AG04450 (cell line): ENCODE results near the gene RBP3. TPM values are rescaled to one million over a fixed set of nuclear protein-coding genes. Genes with fewer than 3 reads are reported as not detected.

Experiments used
- CTCF ChIA-PET: fragments of 300-600, 350-600 bp; formaldehyde crosslinking; extraction: SDS; loops from one replicate; lab custom pipeline; 2022; ENCODE audit warnings: antibody characterized with exemption, inconsistent platforms; lab: Charles Lee
- POLR2A ChIA-PET: fragments of 350-600 bp; formaldehyde crosslinking; extraction: SDS; loops from one replicate; lab custom pipeline; 2021; ENCODE audit warnings: antibody characterized with exemption, inconsistent platforms; lab: Yijun Ruan, JAX
- DNase-seq: peaks from one replicate; pipeline ENCODE4 v3.0.0-alpha.2; 2011; ENCODE audit warnings: low read depth, low spot score
- H3K27ac ChIP-seq: one replicate; pipeline ENCODE4 v1.5.1; 2012; ENCODE audit warnings: low read depth, low read length, control low read depth
- H3K27me3 ChIP-seq: one replicate; pipeline ENCODE4 v1.6.0; 2012; ENCODE audit warnings: low read length; ENCODE audit not compliant: control insufficient read depth, insufficient read depth
- H3K4me3 ChIP-seq: 2 replicates; pipeline ENCODE4 v1.5.1; 2011; ENCODE audit warnings: mild to moderate bottlenecking, low read depth, low read length, control low read depth
- H3K9me3 ChIP-seq: 2 replicates; pipeline ENCODE4 v1.5.1; 2012; ENCODE audit warnings: low read length; ENCODE audit not compliant: control insufficient read depth, insufficient read depth
- polyA plus RNA-seq: library from polyadenylated mRNA; depleted of rRNA; stranded (reverse); fragments of >200 nt; gene quantifications from 2 replicates; pipeline ENCODE4 v1.2.3, GENCODE V29; 2011
- TF ChIP-seq, protein P1 (sequence below): IDR thresholded peaks from 2 replicates; pipeline ENCODE4 v1.5.1; 2011; ENCODE audit warnings: low read depth, low read length, control low read depth, inconsistent platforms

The RBP3 gene
- polyA plus RNA-seq, 1 experiment: not detected

DNA sequence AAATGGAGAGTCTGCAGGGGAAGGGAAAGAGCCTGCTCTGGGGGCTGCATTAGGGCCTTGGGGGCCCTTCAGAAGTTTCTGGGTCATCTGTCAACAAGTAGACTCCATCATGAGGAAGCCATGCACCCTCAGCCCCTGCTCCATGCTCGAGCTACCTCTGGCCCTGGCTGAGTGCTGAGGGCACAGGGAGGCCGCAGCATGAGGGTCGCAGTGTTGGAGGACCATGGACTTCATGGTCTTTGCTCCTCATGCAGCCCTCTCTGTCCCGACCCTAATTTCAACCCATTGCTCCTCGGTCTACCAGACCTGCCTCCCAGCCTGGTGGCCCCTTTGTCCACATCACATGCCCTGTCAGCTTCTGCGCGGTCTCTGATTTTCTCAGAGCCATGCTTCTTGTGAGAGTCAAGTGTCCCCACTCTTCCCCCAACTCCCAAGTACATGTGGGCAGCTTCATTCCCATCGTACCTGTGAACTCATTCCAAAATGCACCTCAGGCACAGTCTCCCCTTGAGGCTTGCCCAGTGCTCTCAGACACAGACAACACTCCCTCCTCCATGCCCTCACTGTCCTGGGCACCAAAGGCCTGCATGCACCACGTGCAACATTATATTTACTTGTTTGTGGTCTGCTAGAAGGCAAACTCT, 21.2 kb downstream of the RBP3 start:
- TF ChIP-seq, protein P1, sequence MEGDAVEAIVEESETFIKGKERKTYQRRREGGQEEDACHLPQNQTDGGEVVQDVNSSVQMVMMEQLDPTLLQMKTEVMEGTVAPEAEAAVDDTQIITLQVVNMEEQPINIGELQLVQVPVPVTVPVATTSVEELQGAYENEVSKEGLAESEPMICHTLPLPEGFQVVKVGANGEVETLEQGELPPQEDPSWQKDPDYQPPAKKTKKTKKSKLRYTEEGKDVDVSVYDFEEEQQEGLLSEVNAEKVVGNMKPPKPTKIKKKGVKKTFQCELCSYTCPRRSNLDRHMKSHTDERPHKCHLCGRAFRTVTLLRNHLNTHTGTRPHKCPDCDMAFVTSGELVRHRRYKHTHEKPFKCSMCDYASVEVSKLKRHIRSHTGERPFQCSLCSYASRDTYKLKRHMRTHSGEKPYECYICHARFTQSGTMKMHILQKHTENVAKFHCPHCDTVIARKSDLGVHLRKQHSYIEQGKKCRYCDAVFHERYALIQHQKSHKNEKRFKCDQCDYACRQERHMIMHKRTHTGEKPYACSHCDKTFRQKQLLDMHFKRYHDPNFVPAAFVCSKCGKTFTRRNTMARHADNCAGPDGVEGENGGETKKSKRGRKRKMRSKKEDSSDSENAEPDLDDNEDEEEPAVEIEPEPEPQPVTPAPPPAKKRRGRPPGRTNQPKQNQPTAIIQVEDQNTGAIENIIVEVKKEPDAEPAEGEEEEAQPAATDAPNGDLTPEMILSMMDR: no peak
- ChIA-PET POLR2A (no interaction called here), CTCF (interaction anchor here (1.1 kb wide), 1 partner anchor 8 kb away, joined by 4 read pairs; no protein-coding TSS in a partner anchor)
- peak overlapping the region; percentile 11 for H3K27ac ChIP-seq
- DNase-seq: no peak
- peaks cover 27% of the 10 kb centered on the region for H3K27me3 ChIP-seq
- no peak overlapping the region for H3K4me3 ChIP-seq
- H3K9me3 ChIP-seq: no peaks in the 10 kb centered on the region

DNA sequence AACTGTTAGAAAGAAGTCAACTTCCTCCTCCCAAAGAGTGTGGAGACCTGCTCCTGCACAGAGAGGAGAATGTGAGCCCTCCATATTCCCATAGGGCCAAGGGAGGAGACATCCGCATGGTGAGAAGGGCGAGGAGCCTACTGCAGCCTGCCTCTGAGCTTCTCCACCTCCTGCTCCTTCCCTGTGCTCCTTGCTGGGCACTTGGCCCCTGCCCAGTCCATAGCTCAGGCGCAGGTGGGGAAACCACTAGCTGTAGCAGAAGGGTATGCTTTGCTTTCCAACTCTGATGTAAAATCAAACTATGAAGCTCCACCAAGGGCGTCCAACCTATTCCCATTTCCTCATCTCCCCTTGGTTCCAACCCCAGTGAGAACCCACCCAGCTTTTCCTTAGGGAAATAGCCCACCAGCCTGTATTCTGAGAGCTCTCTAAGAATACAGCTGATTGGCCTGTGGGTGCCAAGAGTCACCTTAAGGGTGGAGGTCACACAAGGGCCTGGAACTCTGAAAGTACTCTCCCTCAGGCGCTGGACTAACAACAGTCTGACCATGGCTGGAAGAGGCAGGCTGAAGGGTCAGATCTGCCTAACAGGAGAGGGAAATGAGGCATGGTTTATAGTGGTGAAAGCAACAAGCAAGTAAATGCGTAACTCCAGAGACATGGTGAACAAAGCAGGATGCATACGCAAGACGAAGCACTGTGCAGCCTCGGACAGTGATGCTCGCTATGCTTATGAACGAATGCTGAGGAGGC, 22.0 kb downstream of the RBP3 start:
- ChIA-PET POLR2A (no interaction called here), CTCF (interaction anchor here (0.7 to 1.1 kb wide), 2 partner anchors 8 to 10 kb away, joined by 3 to 4 read pairs; no protein-coding TSS in a partner anchor)
- Histone ChIP-seq H3K27me3 (peaks cover 27% of the 10 kb centered on the region), H3K4me3 (no peak overlapping the region), H3K9me3 (no peaks in the 10 kb centered on the region), H3K27ac (no peak overlapping the region)
- no peak for DNase-seq
- TF ChIP-seq, protein P1: no peak

DNA sequence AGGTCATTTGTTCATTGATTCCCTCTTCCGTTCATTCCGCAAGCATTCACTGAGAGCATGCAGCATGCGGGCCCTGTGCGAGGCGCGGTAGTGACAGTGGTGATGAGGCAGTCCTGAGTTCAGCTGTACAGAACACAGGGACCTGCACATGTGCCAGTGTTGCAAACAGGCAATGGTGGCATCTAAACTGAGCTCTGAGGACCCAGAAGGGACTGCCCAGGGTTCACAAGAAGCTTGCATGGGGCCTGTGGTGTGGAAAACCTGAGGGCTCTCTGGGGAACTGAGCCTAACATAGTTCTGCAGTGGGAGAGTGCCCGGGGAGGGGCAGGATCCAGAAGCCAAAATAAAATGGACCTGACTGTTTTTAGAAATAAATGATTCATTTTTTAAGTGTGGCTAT, 22.7 kb downstream of the RBP3 start:
- peaks cover 29% of the 10 kb centered on the region for H3K27me3 ChIP-seq

DNA sequence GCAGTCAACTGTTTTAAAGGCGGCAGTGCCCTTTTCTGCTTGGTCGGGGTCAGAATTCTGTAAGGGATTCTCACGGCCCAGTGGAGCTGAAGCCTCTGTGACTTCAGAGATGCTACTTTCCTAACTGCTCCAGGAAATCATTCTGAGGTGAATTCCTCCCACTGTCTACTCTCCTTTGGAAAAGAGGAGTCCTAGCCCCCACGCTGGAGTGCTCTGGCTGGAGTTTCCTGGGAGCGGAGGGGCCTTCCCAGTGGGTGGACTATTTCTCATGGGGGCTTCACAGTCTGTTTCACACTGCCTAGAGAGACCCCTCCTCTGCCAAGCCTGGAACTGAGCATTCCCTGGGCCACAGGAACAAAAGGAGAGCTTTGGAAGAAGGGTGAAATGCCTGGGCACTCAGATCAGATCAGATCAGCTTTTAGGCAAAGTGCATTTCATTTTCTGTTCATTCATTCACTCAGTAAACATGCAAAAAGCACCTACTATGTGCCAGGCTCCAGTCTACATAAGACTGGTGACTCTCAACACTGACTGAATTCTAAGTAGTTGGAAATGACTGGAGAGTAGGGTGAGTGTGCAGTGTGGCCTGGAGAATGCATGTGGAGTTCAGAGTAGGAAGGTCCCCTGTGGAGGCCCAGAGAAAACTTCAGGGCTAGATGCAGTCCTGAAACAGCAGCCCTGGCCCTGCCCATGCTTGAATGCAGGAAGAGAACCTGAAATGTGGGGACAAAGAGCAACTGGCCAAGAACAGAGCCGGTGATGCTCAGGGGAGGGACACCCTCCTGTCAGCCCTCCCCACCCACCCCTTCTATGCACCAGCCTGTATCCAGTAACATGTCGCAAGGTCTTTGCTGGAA, 23.7 kb downstream of the RBP3 start:
- H3K27me3 ChIP-seq: peaks cover 31% of the 10 kb centered on the region
- ChIA-PET POLR2A (no interaction called here), CTCF (no interaction called here)

More for the DNA sequence above, 22.7 kb downstream of the RBP3 start:
- no peak overlapping the region for H3K4me3 ChIP-seq
- TF ChIP-seq, protein P1: no peak
- ChIA-PET POLR2A (no interaction called here), CTCF (interaction anchor here (0.6 to 1.1 kb wide), 3 partner anchors 9 to 29 kb away, joined by 3 to 4 read pairs (median 3); no protein-coding TSS in a partner anchor)
- DNase-seq: no peak
- H3K27ac ChIP-seq: no peak overlapping the region
- no peaks in the 10 kb centered on the region for H3K9me3 ChIP-seq

More for the DNA sequence above, 23.7 kb downstream of the RBP3 start:
- no peak for DNase-seq
- Histone ChIP-seq H3K27ac (no peak overlapping the region), H3K9me3 (no peaks in the 10 kb centered on the region), H3K4me3 (no peak overlapping the region)
- TF ChIP-seq, protein P1: no peak
